Measurements from ENCODE around the gene EFHC1.

The EFHC1 gene

GRCh38 chr6:52548999-52549398 lies 128.9 kb downstream of the EFHC1 start (continued):
- TF ChIP-seq PATZ1 (CRISPR knock-in tag; IDR thresholded peaks at IDR 0.05; ENCODE audit: borderline replicate concordance) (no peak), ESRRG (CRISPR knock-in tag; IDR thresholded peaks at IDR 0.05) (no peak), ZNF565 (CRISPR knock-in tag; conservative IDR thresholded peaks at IDR 0.05; ENCODE audit: low read depth) (no peak), RARB (CRISPR knock-in tag; IDR thresholded peaks at IDR 0.05) (no peak), BACH2 (CRISPR knock-in tag; IDR thresholded peaks at IDR 0.05; ENCODE audit: borderline replicate concordance) (no peak), CREB5 (CRISPR knock-in tag; IDR thresholded peaks at IDR 0.05; ENCODE audit: low read depth) (no peak), CSDC2 (CRISPR knock-in tag; IDR thresholded peaks at IDR 0.05) (no peak), GLIS3 (CRISPR knock-in tag; IDR thresholded peaks at IDR 0.05) (no peak)

- TF ChIP-seq TCF4 (CRISPR knock-in tag; IDR thresholded peaks at IDR 0.05; ENCODE audit: borderline replicate concordance) (no peak), ZNF565 (CRISPR knock-in tag; conservative IDR thresholded peaks at IDR 0.05; ENCODE audit: low read depth) (no peak), ZNF8 (CRISPR knock-in tag; IDR thresholded peaks at IDR 0.05) (no peak), PPARA (CRISPR knock-in tag; IDR thresholded peaks at IDR 0.05; ENCODE audit: borderline replicate concordance) (no peak), CSDC2 (CRISPR knock-in tag; IDR thresholded peaks at IDR 0.05) (no peak), CSRNP3 (CRISPR knock-in tag; IDR thresholded peaks at IDR 0.05) (no peak)
- ATAC-seq, result no peak
These were observed 129.3 kb downstream of the EFHC1 start for GRCh38 chr6:52549428-52549827.

- TF ChIP-seq ZFP30 (CRISPR knock-in tag; IDR thresholded peaks at IDR 0.05) (no peak), ESRRG (CRISPR knock-in tag; IDR thresholded peaks at IDR 0.05) (no peak), RARB (CRISPR knock-in tag; IDR thresholded peaks at IDR 0.05) (no peak), ARNTL (CRISPR knock-in tag; IDR thresholded peaks at IDR 0.05; ENCODE audit: borderline replicate concordance, low read depth) (no peak), POU6F1 (CRISPR knock-in tag; IDR thresholded peaks at IDR 0.05; ENCODE audit: borderline replicate concordance, low read depth) (no peak), TCF4 (CRISPR knock-in tag; IDR thresholded peaks at IDR 0.05; ENCODE audit: borderline replicate concordance) (no peak), TSHZ2 (CRISPR knock-in tag; IDR thresholded peaks at IDR 0.05) (no peak), ISL1 (CRISPR knock-in tag; IDR thresholded peaks at IDR 0.05) (no peak), CSRNP3 (CRISPR knock-in tag; IDR thresholded peaks at IDR 0.05) (no peak), OSR1 (CRISPR knock-in tag; IDR thresholded peaks at IDR 0.05) (no peak), GLIS3 (CRISPR knock-in tag; IDR thresholded peaks at IDR 0.05) (no peak), CSDC2 (CRISPR knock-in tag; IDR thresholded peaks at IDR 0.05) (no peak), PPARA (CRISPR knock-in tag; IDR thresholded peaks at IDR 0.05; ENCODE audit: borderline replicate concordance) (no peak), ZNF70 (CRISPR knock-in tag; IDR thresholded peaks at IDR 0.05) (no peak), PATZ1 (CRISPR knock-in tag; IDR thresholded peaks at IDR 0.05; ENCODE audit: borderline replicate concordance) (no peak), CREB5 (CRISPR knock-in tag; IDR thresholded peaks at IDR 0.05; ENCODE audit: low read depth) (no peak), ZNF8 (CRISPR knock-in tag; IDR thresholded peaks at IDR 0.05) (no peak), SNAI2 (CRISPR knock-in tag; IDR thresholded peaks at IDR 0.05) (no peak), ZNF565 (CRISPR knock-in tag; conservative IDR thresholded peaks at IDR 0.05; ENCODE audit: low read depth) (no peak), BACH2 (CRISPR knock-in tag; IDR thresholded peaks at IDR 0.05; ENCODE audit: borderline replicate concordance) (no peak)
- ATAC-seq, result no peak
These were observed 130.0 kb downstream of the EFHC1 start for GRCh38 chr6:52550014-52550575.
